ENCODE data around the gene KIF1B. TPM values are rescaled to one million over a fixed set of nuclear protein-coding genes. Genes with fewer than 3 reads are reported as not detected.
"Not testable (repeated sequence)": the region's sequence is repeated elsewhere in the genome, so short reads cannot be mapped to it uniquely, and the experiment has no call there.

The KIF1B gene
- total RNA-seq, 2 experiments from 2014 or later = 14.1 to 15.6 TPM

DNA sequence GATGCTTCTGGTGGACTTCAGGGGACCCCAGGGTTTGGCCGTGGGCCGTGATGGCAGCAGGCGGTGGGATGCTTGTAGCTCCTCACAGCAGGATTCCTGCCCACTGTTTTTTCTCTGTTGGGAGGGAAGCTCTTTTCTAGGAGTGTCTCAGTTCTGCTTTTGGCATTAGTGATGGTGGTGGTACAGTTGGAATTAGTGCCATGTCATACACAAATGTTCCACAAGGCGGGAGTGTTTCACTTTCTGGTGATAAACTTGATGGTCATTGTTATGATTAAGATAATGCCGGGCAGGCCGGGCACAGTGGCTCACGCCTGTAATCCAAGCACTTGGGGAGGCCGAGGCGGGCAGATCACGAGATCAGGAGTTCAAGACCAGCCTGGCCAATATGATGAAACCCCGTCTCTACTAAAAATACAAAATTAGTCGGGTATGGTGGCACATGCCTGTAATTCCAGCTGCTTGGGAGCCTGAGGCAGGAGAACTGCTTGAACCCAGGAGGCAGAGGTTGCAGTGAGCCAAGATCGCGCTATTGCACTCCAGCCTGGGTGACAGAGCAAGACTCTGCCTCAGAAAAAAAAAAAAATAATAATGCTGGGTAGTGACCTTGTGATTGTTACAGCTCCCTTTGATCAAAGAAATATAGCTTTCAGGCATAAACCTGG lies 167.1 kb downstream of the KIF1B start:
- H3K4me1 Mint-ChIP-seq; H3K27me3 Mint-ChIP-seq; H3K27ac Mint-ChIP-seq; H3K36me3 Mint-ChIP-seq (ENCODE audit: low read depth); H3K4me3 Mint-ChIP-seq; H3K9me3 Mint-ChIP-seq: not testable (repeated sequence)
- POLR2A ChIA-PET = interaction anchor here (0.6 kb wide), 1 partner anchor 313 kb away, joined by 3 read pairs; no protein-coding TSS in a partner anchor
- peak; percentile 44 for DNase-seq
- CTCF ChIA-PET = interaction anchor here (0.9 to 1.8 kb wide), 3 partner anchors 9 to 168 kb away, joined by 3 to 5 read pairs (median 4); partner anchors contain the start of genes CENPS and KIF1B

- no peak overlapping the region for H3K4me3 Mint-ChIP-seq
- H3K27ac Mint-ChIP-seq = no peak overlapping the region
- DNase-seq = no peak
- POLR2A ChIA-PET = interaction anchor here (0.6 kb wide), 1 partner anchor 314 kb away, joined by 3 read pairs; no protein-coding TSS in a partner anchor
- no peaks in the 10 kb centered on the region for H3K9me3 Mint-ChIP-seq
- peaks cover 10% of the 10 kb centered on the region for H3K36me3 Mint-ChIP-seq (ENCODE audit: low read depth)
- CTCF ChIA-PET = interaction anchor here (0.9 to 1.8 kb wide), 2 partner anchors 9 to 169 kb away, joined by 3 to 5 read pairs; partner anchors contain the start of gene KIF1B
- H3K27me3 Mint-ChIP-seq = no peaks in the 10 kb centered on the region
- H3K4me1 Mint-ChIP-seq = no peaks in the 10 kb centered on the region
These were observed 167.9 kb downstream of the KIF1B start for GRCh38 chr1:10378081-10378841.

GRCh38 chr1:10379101-10379620 lies 168.8 kb downstream of the KIF1B start:
- Mint-ChIP-seq H3K4me3 (no peak overlapping the region), H3K9me3 (no peaks in the 10 kb centered on the region), H3K27me3 (no peaks in the 10 kb centered on the region), H3K4me1 (no peaks in the 10 kb centered on the region), H3K36me3 (ENCODE audit: low read depth) (peaks cover 10% of the 10 kb centered on the region), H3K27ac (no peak overlapping the region)
- DNase-seq = no peak
- CTCF ChIA-PET = no interaction called here
- POLR2A ChIA-PET = no interaction called here

GRCh38 chr1:10379676-10380075 lies 169.3 kb downstream of the KIF1B start:
- Mint-ChIP-seq H3K4me3 (no peak overlapping the region), H3K4me1 (no peaks in the 10 kb centered on the region), H3K36me3 (ENCODE audit: low read depth) (peaks cover 7% of the 10 kb centered on the region), H3K27me3 (no peaks in the 10 kb centered on the region), H3K9me3 (no peaks in the 10 kb centered on the region), H3K27ac (no peak overlapping the region)
- ChIA-PET POLR2A (no interaction called here), CTCF (no interaction called here)
- no peak for DNase-seq

GRCh38 chr1:10380594-10381275 lies 170.4 kb downstream of the KIF1B start:
- ChIA-PET CTCF (interaction anchor here (0.6 to 1.2 kb wide), 3 partner anchors 32 to 729 kb away, joined by 3 read pairs; no protein-coding TSS in a partner anchor), POLR2A (interaction anchor here (0.6 kb wide), 1 partner anchor 32 kb away, joined by 7 read pairs; no protein-coding TSS in a partner anchor)
- Mint-ChIP-seq H3K36me3 (ENCODE audit: low read depth) (no peaks in the 10 kb centered on the region), H3K27ac (no peak overlapping the region), H3K4me1 (no peaks in the 10 kb centered on the region), H3K27me3 (no peaks in the 10 kb centered on the region), H3K4me3 (no peak overlapping the region), H3K9me3 (no peaks in the 10 kb centered on the region)
- no peak for DNase-seq

DNA sequence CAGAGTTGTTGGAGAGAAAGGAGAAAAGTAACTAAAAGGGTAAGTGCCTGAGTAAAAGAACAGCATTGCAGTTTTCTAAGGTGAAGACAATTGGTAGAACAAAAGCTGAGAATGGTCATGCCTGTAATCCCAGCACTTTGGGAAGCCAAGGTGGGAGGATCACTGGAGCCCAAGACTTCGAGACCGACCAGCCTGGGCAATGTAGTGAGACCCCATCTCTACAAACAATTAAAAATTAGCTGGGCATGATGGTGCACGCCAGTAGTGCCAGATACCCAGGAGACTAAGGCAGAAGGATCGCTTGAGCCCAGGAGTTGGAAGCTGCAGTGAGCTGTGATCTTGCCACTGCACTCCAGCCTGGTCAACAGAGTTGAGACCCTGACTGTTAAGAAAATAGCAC lies 173.3 kb downstream of the KIF1B start:
- no peaks in the 10 kb centered on the region for H3K27me3 Mint-ChIP-seq
- H3K36me3 Mint-ChIP-seq (ENCODE audit: low read depth) = no peaks in the 10 kb centered on the region
- no peaks in the 10 kb centered on the region for H3K9me3 Mint-ChIP-seq
- H3K27ac Mint-ChIP-seq = no peak overlapping the region
- POLR2A ChIA-PET = no interaction called here
- CTCF ChIA-PET = interaction anchor here (1.4 kb wide), 1 partner anchor 24 kb away, joined by 3 read pairs; no protein-coding TSS in a partner anchor
- peaks cover 11% of the 10 kb centered on the region for H3K4me1 Mint-ChIP-seq
- DNase-seq = no peak
- H3K4me3 Mint-ChIP-seq = no peak overlapping the region

DNA sequence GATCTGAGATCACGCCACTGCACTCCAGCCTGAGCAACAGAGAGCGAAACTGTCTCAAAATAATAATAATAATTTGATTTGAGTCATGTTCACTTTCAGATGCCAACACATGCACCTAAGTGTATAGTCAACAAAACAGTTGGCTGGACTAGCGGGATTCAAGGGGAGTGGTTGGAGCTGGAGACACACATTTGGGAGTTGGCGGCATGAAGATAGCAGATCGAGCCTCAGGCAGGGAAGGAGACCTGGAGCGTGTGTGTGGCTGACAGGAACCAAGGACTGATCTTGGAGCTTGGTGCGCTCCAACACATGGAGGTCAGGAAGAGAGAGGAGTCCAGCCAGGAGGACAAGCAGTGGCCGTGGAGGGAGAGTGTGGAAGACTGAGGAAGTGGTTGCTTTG lies 173.8 kb downstream of the KIF1B start:
- no peaks in the 10 kb centered on the region for H3K36me3 Mint-ChIP-seq (ENCODE audit: low read depth)
- H3K27me3 Mint-ChIP-seq = no peaks in the 10 kb centered on the region
- H3K9me3 Mint-ChIP-seq = no peaks in the 10 kb centered on the region
- ChIA-PET CTCF (interaction anchor here (0.6 to 1.4 kb wide), 2 partner anchors 23 to 45 kb away, joined by 3 to 5 read pairs; no protein-coding TSS in a partner anchor), POLR2A (no interaction called here)
- peaks cover 11% of the 10 kb centered on the region for H3K4me1 Mint-ChIP-seq
- DNase-seq = no peak
- H3K4me3 Mint-ChIP-seq = no peak overlapping the region
- H3K27ac Mint-ChIP-seq = no peak overlapping the region

GRCh38 chr1:10386761-10387676 lies 176.6 kb downstream of the KIF1B start:
- POLR2A ChIA-PET = interaction anchor here (0.6 kb wide), 1 partner anchor 600 kb away, joined by 3 read pairs; no protein-coding TSS in a partner anchor
- H3K27ac Mint-ChIP-seq = no peak overlapping the region
- CTCF ChIA-PET = interaction anchor here (0.6 to 1.8 kb wide), 12 partner anchors 10 to 714 kb away, joined by 3 to 5 read pairs (median 4); no protein-coding TSS in a partner anchor
- no peaks in the 10 kb centered on the region for H3K27me3 Mint-ChIP-seq
- no peaks in the 10 kb centered on the region for H3K9me3 Mint-ChIP-seq
- DNase-seq = no peak
- H3K4me1 Mint-ChIP-seq = peaks cover 11% of the 10 kb centered on the region
- no peak overlapping the region for H3K4me3 Mint-ChIP-seq
- H3K36me3 Mint-ChIP-seq (ENCODE audit: low read depth) = no peaks in the 10 kb centered on the region

DNA sequence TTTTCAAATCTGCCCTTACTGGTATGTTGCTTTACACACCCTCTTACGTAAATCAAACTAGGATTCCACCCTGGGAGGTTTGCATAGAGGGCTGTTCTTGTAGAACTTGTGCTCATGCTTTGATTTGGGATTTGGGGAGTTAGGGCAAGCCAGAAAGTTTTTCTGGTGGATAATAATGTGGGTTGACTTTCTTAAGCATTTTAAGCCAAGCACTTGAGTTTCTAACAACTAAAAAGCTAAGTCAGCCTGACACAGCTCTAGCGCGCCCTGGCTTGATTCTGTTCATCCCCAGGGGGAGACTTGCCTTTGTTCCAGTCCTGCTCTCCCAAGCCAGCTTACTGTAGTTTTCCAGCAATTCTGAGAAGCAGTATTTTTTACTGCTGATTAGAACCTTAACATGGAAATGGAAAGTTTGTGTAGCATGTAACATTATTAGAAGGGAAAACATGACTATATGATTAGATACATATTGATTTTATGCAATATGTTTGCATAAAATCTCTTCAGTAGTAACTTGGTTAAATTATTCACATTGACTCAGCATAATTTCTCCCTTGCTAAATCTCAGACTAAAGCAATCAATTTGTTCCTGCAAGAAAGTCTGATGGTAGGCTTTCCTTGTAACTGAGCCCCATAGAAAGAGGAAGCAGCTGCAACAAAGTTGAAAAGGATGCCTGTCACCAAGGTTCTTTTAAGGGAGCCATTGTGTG lies 177.5 kb downstream of the KIF1B start:
- Mint-ChIP-seq H3K36me3 (ENCODE audit: low read depth) (no peaks in the 10 kb centered on the region), H3K9me3 (no peaks in the 10 kb centered on the region), H3K27me3 (no peaks in the 10 kb centered on the region), H3K4me1 (peaks cover 11% of the 10 kb centered on the region), H3K27ac (no peak overlapping the region), H3K4me3 (no peak overlapping the region)
- no peak for DNase-seq
- ChIA-PET POLR2A (interaction anchor here (0.6 kb wide), 1 partner anchor 600 kb away, joined by 3 read pairs; no protein-coding TSS in a partner anchor), CTCF (interaction anchor here (0.6 to 1.8 kb wide), 7 partner anchors 10 to 714 kb away, joined by 3 to 5 read pairs (median 4); no protein-coding TSS in a partner anchor)

GRCh38 chr1:10388387-10388715 lies 178.0 kb downstream of the KIF1B start:
- Mint-ChIP-seq H3K9me3 (no peaks in the 10 kb centered on the region), H3K36me3 (ENCODE audit: low read depth) (no peaks in the 10 kb centered on the region), H3K4me1 (peaks cover 11% of the 10 kb centered on the region), H3K27ac (no peak overlapping the region), H3K27me3 (no peaks in the 10 kb centered on the region), H3K4me3 (no peak overlapping the region)
- ChIA-PET POLR2A (no interaction called here), CTCF (interaction anchor here (0.5 to 1.7 kb wide), 5 partner anchors 12 to 316 kb away, joined by 3 to 5 read pairs (median 4); partner anchors contain the start of gene KIF1B)
- no peak for DNase-seq

GRCh38 chr1:10389271-10389973 lies 179.1 kb downstream of the KIF1B start:
- no peak for DNase-seq
- Mint-ChIP-seq H3K4me3 (no peak overlapping the region), H3K9me3 (peaks cover 3% of the 10 kb centered on the region), H3K27ac (no peak overlapping the region), H3K27me3 (no peaks in the 10 kb centered on the region), H3K4me1 (peaks cover 11% of the 10 kb centered on the region), H3K36me3 (ENCODE audit: low read depth) (no peaks in the 10 kb centered on the region)
- ChIA-PET CTCF (no interaction called here), POLR2A (no interaction called here)
